Myocyte (in vitro differentiated cells): ENCODE results near the gene COL19A1. TPM values are rescaled to one million over a fixed set of nuclear protein-coding genes. Genes with fewer than 3 reads are reported as not detected.
"Not testable (repeated sequence)": the region's sequence is repeated elsewhere in the genome, so short reads cannot be mapped to it uniquely, and the experiment has no call there.

Experiments used
- DNase-seq: peaks from one replicate; pipeline ENCODE4 v3.0.0-alpha.2; 2012; ENCODE audit warnings: low read depth
- total RNA-seq: library from RNA; depleted of rRNA; stranded (reverse); fragments of >200 nt; gene quantifications from 2 replicates; pipeline ENCODE4 v1.2.3, GENCODE V29; 2014

COL19A1 gene
- total RNA-seq, 1 donor from 2014 or later = 38.8 TPM

- no peak for DNase-seq
Measured at GRCh38 chr6:69957985-69958559, 91.7 kb downstream of the COL19A1 start.

GRCh38 chr6:69958978-69959377 is 92.6 kb downstream of the COL19A1 start:
- peak; percentile 42 for DNase-seq

DNA sequence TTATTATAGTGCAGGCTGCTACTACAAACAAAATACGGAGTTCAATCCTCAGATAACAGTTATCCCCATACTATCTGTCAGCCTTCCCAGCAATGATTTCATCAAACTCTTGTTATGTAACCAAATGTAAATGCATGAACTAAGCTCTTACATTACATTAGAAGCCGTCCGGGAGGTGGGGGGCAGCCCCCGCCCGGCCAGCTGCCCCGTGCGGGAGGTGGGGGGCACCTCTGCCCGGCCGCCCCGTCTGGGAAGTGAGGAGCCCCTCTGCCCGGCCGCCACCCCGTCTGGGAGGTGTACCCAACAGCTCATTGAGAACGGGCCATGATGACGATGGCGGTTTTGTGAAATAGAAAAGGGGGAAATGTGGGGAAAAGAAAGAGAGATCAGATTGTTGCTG is 99.6 kb downstream of the COL19A1 start:
- not testable (repeated sequence) for DNase-seq

- DNase-seq = no peak
Measured at GRCh38 chr6:69973138-69973537, 106.8 kb downstream of the COL19A1 start.

DNA sequence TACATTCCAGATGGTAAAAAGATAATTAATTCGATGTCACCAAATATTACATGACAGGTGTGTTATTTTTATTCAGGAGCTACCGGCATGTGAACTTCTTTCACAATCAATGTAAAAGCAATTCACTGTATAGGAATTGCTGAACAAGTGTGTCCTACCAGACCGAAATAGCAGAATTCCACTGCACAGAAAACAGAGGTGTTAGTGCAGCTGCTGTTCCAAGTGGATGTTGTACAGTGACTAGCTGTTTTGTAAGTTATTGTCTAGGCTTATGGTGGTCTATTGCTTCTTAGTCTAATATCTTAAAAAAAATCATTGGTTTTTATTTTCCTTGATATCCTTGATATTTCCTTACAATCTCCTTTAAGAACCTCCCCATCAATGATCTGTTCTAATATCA is 107.4 kb downstream of the COL19A1 start:
- no peak for DNase-seq

- DNase-seq = peak; percentile 46
Measured at GRCh38 chr6:69974193-69974592, 107.8 kb downstream of the COL19A1 start.

GRCh38 chr6:69976591-69977090 is 110.3 kb downstream of the COL19A1 start:
- DNase-seq = no peak

GRCh38 chr6:69980624-69981023 is 114.3 kb downstream of the COL19A1 start:
- no peak for DNase-seq

DNA sequence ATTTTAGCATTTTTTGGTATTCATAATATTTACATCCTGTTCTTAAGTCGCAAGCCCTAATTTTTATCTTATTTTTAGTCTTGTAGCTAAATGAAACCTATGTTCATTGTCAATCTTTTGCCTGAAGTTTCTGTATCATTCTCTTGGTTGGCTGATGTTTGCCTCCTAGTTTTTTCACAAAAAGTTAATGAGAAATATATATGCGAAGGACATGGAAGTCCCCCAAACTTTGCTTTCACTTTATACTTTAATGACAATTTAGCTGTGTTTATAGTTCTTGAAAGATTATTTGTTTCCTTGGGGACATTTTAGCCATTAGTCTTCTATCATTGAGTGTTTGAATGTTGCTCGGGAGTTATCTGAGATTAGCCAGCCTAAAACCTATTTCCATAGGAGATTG is 118.2 kb downstream of the COL19A1 start:
- no peak for DNase-seq

DNA sequence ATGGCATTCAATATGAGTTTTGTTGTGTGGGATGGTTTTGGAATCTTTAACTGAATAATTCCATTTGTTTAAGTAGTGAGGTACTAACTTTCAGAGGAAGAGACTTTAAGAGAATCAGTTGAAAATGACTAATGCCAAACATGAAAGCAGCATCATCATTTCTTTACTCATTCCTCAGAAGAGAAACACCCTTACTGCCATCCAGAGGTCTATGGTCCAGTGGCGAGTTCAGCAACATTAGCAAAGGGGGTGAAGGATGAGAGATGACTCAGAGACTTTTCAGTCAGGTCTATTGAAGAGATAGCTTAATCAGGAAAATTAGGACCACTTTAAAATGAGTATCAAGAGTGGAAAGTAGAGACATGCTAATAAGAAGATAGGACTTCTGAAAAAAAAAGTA is 118.8 kb downstream of the COL19A1 start:
- peak; percentile 45 for DNase-seq

GRCh38 chr6:69987550-69987949 is 121.2 kb downstream of the COL19A1 start:
- no peak for DNase-seq

- no peak for DNase-seq
Measured at GRCh38 chr6:69988458-69989126, 122.2 kb downstream of the COL19A1 start.

DNA sequence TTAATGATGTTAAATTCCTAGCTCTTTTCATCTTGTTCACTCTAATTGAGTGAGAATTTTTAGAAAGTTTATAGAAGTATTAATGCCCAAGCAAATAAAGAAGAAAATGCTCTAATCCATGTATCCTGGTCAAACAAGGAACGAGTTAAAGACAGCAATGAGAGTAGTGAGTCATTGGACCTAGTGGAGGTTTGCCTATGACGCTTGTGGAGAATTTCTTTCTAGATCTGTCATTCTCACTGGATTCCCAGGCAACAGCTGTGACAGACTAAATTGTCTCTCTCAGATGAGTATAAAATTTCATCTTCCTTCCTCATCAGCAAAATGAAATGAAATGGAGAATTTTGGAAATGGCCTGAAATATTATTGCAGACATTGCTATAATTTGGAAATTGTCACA is 127.9 kb downstream of the COL19A1 start:
- DNase-seq = peak; percentile 88

GRCh38 chr6:70008189-70008588 is 141.8 kb downstream of the COL19A1 start:
- DNase-seq = no peak

DNA sequence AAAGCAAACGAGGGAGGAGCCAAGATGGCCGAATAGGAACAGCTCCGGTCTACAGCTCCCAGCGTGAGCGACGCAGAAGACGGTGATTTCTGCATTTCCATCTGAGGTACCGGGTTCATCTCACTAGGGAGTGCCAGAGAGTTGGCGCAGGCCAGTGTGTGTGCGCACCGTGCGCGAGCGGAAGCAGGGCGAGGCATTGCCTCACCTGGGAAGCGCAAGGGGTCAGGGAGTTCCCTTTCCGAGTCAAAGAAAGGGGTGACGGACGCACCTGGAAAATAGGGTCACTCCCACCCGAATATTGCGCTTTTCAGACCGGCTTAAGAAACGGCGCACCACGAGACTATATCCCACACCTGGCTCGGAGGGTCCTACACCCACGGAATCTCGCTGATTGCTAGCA is 144.0 kb downstream of the COL19A1 start:
- DNase-seq = not testable (repeated sequence)

- DNase-seq = not testable (repeated sequence)
Measured at GRCh38 chr6:70023201-70023600, 156.8 kb downstream of the COL19A1 start.

DNA sequence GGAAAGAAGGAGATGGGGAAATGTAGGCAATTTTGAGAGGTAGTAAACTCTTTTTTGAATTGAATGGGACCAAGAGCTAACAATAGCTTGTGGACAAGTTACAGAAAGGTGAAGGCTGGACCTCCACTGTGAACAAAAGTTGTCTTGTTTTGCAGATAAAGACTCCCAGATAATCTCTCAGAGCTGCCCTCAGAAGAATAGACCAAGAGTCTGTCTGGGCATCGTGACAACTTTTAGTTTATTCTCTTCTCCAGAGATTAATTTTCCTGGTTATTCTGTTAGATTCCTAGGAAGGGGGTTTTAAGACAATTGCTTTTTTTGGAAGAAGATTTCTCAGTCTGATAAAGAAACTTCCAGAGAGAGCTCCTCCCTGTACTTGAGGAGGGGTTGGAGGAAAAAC is 161.9 kb downstream of the COL19A1 start:
- no peak for DNase-seq

GRCh38 chr6:70028926-70029325 is 162.6 kb downstream of the COL19A1 start:
- no peak for DNase-seq

DNA sequence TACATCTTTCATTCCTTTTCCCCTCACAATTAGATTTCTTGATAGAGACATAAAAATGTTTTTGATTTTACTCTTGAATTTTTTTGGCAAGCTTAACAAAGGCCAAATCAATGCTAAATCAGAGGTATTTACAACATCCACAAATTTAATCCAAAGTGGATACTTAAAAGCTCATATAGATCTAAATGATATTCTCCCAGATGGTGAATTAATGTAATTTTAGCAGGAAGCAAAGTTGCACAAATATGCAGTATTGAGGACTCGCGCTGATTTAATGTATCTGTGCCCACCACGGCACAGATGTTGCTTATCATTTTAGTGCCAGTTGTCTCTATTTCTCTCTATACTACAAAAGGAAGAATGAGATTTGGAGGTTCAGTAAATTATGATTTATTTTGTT is 167.4 kb downstream of the COL19A1 start:
- DNase-seq = no peak

- DNase-seq = no peak
Measured at GRCh38 chr6:70037445-70037844, 171.1 kb downstream of the COL19A1 start.

GRCh38 chr6:70040766-70041165 is 174.4 kb downstream of the COL19A1 start:
- no peak for DNase-seq

DNA sequence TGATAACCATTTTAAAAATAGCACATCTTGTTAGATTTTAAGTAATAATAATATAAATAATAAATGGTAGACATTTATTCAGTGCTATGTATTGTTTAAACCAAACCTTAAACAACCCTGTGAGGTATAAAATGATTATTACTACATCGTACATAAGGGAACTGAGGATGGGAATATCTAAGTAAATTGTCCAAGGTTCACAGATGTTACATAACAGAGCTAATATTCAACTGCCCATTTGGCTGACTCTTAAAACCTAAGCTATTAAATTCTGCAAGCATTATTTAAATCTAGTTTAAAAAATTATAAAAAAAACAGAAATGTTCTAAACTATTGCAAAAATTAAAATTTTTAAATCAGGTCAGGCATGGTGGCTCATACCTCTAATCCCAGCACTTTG is 175.1 kb downstream of the COL19A1 start:
- DNase-seq = no peak

DNA sequence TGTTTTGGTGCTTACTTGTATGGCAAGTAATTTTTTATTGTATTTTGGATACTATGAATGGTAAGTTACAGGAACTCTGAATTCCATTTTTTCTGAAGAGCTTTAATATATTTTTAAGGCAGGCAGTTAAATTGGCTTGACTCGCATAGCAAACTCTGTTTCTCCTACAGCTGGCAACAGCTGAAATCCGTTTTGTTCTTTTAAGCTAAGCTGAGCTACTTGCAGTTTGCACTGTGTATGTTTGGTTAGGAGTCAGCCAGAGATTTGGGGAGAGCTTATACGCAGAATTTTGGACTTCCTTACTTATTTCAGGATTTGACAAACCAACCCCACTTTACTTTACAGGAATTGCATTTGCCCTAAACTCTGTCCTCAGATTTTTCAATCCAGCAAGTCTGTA is 179.1 kb downstream of the COL19A1 start:
- DNase-seq = no peak
